ENCODE results near the gene MYL7.
"Not testable (repeated sequence)": the region's sequence is repeated elsewhere in the genome, so short reads cannot be mapped to it uniquely, and the experiment has no call there.

The MYL7 gene

GRCh38 chr7:44171901-44172300 lies 30.8 kb upstream of the MYL7 start:
- not testable (repeated sequence) for DNase-seq (ENCODE audit: low read depth)

- no peak for DNase-seq (ENCODE audit: low read depth)
Measured at GRCh38 chr7:44167920-44168319, 26.8 kb upstream of the MYL7 start.

- DNase-seq (ENCODE audit: low read depth), result peak; percentile 78
Measured at GRCh38 chr7:44163591-44163990, 22.5 kb upstream of the MYL7 start.

GRCh38 chr7:44162785-44163395 lies 21.8 kb upstream of the MYL7 start:
- no peak for DNase-seq (ENCODE audit: low read depth)

GRCh38 chr7:44162179-44162578 lies 21.0 kb upstream of the MYL7 start:
- DNase-seq (ENCODE audit: low read depth), result no peak

GRCh38 chr7:44161371-44161770 lies 20.2 kb upstream of the MYL7 start:
- no peak for DNase-seq (ENCODE audit: low read depth)

DNA sequence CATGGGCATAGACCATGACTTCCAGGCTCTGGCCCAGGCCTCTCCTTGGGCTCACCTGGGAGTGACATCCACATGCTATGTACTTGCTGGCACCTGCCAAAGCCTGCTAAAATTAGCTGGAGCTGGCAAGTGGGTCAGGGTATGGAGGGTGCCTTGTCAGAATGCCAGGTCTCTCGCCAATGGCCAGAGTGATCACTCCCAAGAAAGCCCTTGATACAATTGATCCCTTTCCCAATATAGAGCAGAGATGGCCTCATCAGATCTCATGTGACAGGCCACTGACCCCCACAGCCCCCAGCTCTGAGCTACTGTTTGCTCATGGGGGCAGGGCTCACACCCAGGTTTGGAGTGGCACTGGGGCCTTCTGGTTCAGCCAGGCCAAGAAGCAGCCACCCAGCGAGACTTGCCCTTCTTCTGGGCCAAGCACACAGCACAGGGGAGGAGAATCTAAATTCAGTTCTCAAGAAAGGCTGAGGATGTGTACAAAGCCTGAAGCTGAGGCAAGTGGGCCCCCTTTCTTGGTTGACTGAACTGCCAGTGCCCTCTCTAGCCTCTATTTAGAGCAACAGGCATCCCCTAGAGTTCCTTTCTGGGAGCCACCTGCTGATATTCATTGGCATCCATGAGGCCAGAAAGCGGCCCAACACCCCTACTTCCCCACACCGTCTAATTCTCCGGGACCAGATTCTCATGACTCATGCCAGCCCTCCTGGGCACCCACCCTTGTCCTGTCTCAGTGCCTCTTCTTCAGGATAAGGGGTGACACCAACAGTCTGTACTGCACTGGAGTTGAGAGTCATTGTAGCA lies 18.9 kb upstream of the MYL7 start:
- no peak for DNase-seq (ENCODE audit: low read depth)

GRCh38 chr7:44158873-44159631 lies 17.9 kb upstream of the MYL7 start:
- no peak for DNase-seq (ENCODE audit: low read depth)

DNA sequence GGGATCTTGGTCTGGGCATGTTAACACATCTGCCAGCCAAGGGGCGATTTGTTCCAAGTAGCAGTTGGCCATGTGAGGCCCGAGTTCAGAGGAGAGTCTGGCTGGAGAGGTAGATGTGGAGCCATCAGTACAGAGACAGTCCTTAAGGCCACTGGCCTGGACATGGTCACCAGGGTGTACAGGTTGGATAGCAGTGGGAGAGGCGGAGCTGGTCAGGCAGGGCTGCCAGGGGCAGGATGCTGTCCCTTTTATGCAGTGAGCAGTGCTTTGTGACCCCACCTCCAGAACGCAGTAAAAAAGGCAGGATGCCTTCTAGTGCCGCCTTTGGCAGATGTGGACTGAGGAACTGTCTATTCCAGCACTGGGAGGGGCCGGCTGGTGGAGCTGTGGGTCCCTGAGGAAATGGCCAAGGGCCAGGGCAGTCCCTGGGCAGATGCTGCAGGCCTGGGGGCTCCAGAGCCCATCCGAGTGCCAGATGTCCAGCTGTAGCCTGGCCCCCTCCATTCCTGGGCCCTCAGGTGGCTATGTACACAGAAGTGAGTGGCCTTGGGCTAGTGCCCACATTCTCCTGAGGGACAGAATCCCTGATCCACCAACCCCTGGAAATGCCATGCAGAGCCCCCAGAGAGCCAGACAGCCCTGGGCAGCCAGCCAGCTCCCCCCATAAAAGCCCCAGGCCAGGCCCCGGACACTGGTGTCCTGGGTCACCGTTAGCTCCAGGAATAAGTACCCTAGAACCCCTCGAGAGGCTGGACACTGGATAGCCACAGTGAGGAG lies 17.2 kb upstream of the MYL7 start:
- no peak for DNase-seq (ENCODE audit: low read depth)

DNA sequence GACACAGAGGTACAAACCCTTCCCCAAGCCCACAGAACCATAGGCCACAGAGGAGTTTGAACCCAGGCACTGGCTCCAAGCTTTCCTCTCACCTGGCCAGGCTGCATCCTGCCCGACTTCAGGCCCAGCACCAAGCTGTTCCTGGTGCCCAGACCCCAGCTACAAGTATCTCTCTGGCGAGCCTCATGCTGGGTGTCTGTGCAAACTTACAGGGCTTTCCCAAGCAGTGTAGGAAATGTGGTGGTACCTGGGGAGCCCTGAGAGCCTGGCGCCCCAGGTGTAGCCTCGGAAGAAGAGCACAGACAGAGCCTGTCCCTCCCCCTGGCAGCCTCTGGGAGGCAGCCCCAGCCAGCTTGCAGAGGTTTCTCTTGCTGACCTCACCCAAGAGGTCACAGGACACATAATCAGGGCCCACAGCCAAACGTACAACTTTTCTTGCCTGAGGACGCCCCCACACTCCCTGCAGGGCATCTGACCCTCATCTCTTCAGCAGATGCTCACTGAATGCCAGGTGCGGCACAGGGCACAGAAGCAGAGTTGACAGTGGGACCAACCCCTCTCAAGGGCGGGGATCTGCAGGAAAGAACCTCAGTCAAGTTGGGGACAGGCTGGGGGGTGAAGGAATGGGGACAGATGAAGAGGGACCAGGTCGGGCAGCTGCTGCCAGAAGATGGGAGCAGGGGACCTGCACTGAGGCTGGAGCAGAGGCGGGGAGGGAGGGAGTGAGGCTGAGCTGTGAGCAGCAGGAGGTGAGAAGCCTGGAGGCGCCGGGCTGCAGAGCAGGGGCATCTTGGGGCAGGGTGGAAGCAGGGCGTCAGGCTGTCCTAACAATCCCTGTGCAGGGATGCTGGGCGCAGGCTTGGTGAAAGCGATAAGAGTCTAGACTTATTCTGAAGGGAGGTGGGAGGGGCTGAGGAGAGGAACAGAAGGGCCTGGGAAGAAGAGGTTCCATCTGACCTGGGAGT lies 16.3 kb upstream of the MYL7 start:
- DNase-seq (ENCODE audit: low read depth), result no peak

DNA sequence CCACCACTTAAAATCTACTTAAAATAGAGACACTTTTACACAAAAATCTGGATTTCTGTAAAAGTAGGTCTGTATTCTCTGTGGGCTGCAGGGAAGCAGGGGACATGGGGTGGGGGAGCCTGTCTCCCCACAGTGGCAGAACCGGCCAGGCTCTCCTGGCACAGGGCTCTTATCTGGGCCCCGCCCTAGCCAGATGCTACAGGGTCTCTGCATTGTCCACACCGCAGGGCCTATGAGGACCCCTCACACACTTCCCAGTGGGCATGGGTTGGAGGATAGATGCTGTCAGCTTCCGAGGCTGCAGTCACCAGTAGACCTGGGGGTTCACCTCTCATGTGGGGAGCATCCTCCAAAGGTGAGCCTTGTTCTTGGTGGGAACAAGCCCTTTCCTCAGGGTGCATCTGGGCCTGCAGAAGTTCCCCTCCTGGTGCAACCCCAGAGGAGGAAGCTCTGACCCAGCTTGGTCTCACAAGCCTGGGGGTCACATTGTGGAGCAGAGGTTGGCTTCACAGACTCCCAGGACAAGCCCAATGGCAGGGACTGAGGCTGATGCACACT lies 15.4 kb upstream of the MYL7 start:
- DNase-seq (ENCODE audit: low read depth), result no peak

DNA sequence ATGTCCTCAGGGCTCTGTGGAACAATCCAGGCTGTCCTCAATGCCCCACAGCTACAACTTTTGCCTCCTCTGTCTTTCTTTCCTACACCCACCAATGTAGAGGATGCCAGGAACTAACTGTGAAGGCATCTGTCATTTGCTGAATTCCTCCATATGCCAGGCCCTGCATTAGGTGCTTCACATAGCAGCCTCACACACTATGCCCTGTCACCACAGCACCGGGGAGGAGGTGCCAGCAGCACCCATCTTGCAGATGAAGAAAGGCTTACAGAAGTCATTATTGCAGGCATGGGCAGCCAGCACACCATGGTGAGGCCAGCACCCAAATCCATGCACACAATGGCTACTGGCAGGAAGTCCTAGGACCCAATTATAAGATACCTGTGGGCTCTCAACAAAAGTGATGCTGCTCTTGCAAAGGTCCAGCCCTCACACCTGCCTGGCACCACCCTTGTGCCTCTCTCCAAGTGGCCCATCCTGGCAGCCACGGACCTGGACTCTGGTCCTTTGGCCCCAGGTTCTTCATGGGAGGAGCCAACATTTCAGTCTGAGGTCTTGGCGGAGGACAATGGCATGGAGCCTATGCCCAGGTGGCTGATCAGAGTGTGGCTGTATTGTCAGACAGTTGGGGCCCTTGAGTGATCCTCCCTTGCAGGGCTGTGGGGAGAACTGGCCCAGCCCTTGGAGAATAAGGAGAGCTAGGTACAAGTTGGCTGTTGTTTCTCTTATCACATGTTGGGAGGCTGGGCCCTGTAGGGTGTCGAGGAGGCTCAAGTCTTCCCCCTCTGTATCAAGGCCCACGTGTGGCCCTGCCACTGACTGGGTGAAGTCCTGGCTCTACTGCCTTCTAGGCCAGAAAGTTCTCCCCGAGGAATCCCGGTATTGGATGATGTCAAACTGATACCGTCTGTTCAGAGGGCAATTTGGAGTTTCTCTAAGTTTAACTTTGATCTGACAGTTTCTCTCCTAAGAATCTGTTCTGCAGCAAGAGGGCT lies 14.4 kb upstream of the MYL7 start:
- DNase-seq (ENCODE audit: low read depth), result no peak

GRCh38 chr7:44154703-44155102 lies 13.6 kb upstream of the MYL7 start:
- no peak for DNase-seq (ENCODE audit: low read depth)

- no peak for DNase-seq (ENCODE audit: low read depth)
Measured at GRCh38 chr7:44153948-44154335, 12.8 kb upstream of the MYL7 start.

DNA sequence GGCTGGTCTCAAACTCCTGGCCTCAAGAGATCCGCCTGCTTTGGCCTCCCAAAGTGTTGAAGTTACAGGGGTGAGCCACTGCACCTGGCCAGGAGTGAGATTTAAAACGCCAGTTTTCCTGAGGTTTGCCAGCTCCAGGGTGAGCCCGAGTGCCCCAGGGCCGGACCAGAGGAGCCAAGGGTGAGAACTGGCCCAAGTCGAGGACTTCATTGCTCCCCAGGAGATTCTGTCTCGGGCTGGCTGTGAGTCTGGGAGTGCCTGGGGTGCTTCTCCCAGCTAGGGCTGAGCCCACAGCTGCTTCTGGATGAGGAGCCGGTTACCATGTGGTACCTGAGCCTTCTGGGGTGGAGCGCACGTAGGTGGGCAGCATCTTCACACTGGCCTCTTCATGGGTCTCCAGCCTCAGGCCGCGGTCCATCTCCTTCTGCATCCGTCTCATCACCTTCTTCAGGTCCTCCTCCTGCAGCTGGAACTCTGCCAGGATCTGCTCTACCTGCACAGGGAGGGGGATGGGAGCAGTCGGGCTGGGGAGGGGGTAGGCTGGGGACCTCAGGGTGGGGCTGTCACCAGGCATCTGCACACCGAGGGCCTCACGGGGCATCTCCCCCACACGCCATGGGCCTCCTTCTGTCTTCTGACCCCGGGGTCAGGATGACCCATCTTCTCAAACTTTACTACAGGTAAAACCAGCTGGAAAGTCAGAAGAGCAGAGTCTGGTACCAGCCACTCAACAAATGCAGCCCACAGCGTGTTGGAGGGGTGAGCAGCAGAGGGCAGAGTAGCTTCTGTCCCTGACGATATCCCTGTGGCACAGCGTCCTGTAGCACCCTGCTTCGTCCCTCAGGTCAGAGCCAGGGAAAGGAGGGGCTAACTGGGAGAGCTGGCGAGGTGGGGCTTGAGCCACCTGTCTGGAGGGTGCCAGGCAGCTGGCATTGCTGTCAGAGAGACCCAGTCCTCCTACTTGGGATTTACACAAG lies 12.1 kb upstream of the MYL7 start:
- no peak for DNase-seq (ENCODE audit: low read depth)

DNA sequence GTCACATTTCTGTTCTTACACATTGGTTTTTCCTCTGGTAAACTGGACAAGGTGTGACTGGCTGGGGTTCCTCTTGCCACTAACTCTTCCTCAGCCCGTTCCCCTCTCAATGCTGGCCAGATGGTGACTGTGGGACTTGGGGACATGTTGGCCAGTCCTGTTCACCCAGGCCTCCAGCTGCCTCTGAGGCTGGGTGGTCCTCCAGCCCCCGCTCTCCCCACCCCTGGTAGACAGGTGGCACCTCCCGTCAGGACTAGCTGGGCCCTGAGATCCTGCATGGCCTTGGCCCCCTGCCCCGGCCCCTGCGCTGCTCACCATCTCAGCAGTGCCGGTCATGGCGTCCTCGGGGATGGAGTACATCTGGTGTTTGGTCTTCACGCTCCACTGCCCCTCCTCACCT lies 10.8 kb upstream of the MYL7 start:
- no peak for DNase-seq (ENCODE audit: low read depth)

GRCh38 chr7:44150966-44151941 lies 10.1 kb upstream of the MYL7 start:
- DNase-seq (ENCODE audit: low read depth), result no peak

Data from HS-27A (cell line).